H9 (cell line): Measurements from ENCODE around the gene CRIP2. TPM values are rescaled to one million over a fixed set of nuclear protein-coding genes. Genes with fewer than 3 reads are reported as not detected.

Experiments used
- DNase-seq: peaks from one replicate; pipeline ENCODE4 v3.0.0-alpha.2; 2017
- H2AFZ ChIP-seq: one replicate; pipeline ENCODE4 v1.6.1; 2013; ENCODE audit warnings: mild to moderate bottlenecking, low read length, control low read depth, moderate library complexity
- H2AK5ac ChIP-seq: 2 replicates; pipeline ENCODE4 v1.6.1; 2013; ENCODE audit warnings: low read length, control low read depth, mixed read lengths; ENCODE audit not compliant: insufficient read length
- H2BK120ac ChIP-seq: one replicate; pipeline ENCODE4 v1.6.1; 2013; ENCODE audit warnings: low read depth, mild to moderate bottlenecking, low read length, control low read depth, inconsistent platforms; ENCODE audit not compliant: poor library complexity, severe bottlenecking
- H2BK12ac ChIP-seq: 2 replicates; pipeline ENCODE4 v1.6.1; 2013; ENCODE audit warnings: low read length, control low read depth, mixed read lengths, low read depth; ENCODE audit not compliant: insufficient read length
- H2BK15ac ChIP-seq: 2 replicates; pipeline ENCODE4 v1.6.1; 2013; ENCODE audit warnings: low read depth, low read length, control low read depth
- H2BK20ac ChIP-seq: one replicate; pipeline ENCODE4 v1.6.1; 2013; ENCODE audit warnings: low read depth, mild to moderate bottlenecking, low read length, control low read depth, inconsistent platforms; ENCODE audit not compliant: poor library complexity, severe bottlenecking
- H2BK5ac ChIP-seq: 2 replicates; pipeline ENCODE4 v1.6.1; 2013; ENCODE audit warnings: low read length, control low read depth, mixed read lengths; ENCODE audit not compliant: insufficient read length
- H3K14ac ChIP-seq: 2 replicates; pipeline ENCODE4 v1.6.1; 2013; ENCODE audit warnings: low read length, control low read depth; ENCODE audit not compliant: insufficient read depth
- H3K18ac ChIP-seq: 2 replicates; pipeline ENCODE4 v1.6.1; 2013; ENCODE audit warnings: low read depth, mild to moderate bottlenecking, mixed read lengths, low read length, control low read depth; ENCODE audit not compliant: insufficient read length
- H3K23ac ChIP-seq: 2 replicates; pipeline ENCODE4 v1.6.1; 2013; ENCODE audit warnings: low read length, control low read depth, mixed read lengths, low read depth; ENCODE audit not compliant: insufficient read length
- H3K23me2 ChIP-seq: 2 replicates; pipeline ENCODE4 v1.6.1; 2013; ENCODE audit warnings: low read depth, mild to moderate bottlenecking, mixed read lengths, low read length, control low read depth; ENCODE audit not compliant: insufficient read length, poor library complexity, severe bottlenecking
- H3K27ac ChIP-seq: 2 replicates; pipeline ENCODE4 v1.5.1; 2013; ENCODE audit warnings: low read length, control low read depth, mixed read lengths, low read depth; ENCODE audit not compliant: insufficient read length
- H3K27me3 ChIP-seq: 2 replicates; pipeline ENCODE4 v1.6.1; 2013; ENCODE audit warnings: low read length, control low read depth, inconsistent platforms; ENCODE audit not compliant: insufficient read depth
- H3K4ac ChIP-seq: 2 replicates; pipeline ENCODE4 v1.6.1; 2013; ENCODE audit warnings: low read depth, mild to moderate bottlenecking, control low read depth, inconsistent platforms, low read length, moderate library complexity
- H3K4me1 ChIP-seq: 2 replicates; pipeline ENCODE4 v1.6.1; 2013; ENCODE audit warnings: low read length, control low read depth, inconsistent platforms; ENCODE audit not compliant: insufficient read depth
- H3K4me2 ChIP-seq: 2 replicates; pipeline ENCODE4 v1.6.1; 2013; ENCODE audit warnings: low read length, control low read depth, mixed read lengths; ENCODE audit not compliant: insufficient read length, insufficient read depth
- H3K56ac ChIP-seq: 2 replicates; pipeline ENCODE4 v1.6.1; 2013; ENCODE audit warnings: low read depth, mild to moderate bottlenecking, mixed read lengths, low read length, control low read depth; ENCODE audit not compliant: insufficient read length
- H3K79me1 ChIP-seq: 2 replicates; pipeline ENCODE4 v1.6.1; 2013; ENCODE audit warnings: low read depth, mild to moderate bottlenecking, moderate library complexity, low read length, control low read depth, inconsistent platforms; ENCODE audit not compliant: insufficient read depth, poor library complexity, severe bottlenecking
- H3K79me2 ChIP-seq: 2 replicates; pipeline ENCODE4 v1.6.1; 2013; ENCODE audit warnings: low read length, control low read depth, inconsistent platforms; ENCODE audit not compliant: insufficient read depth
- H3K9ac ChIP-seq: 2 replicates; pipeline ENCODE4 v1.6.1; 2013; ENCODE audit warnings: low read length, control low read depth, mixed read lengths; ENCODE audit not compliant: insufficient read length; ENCODE audit errors: extremely low read depth
- H3K9me3 ChIP-seq: one replicate; pipeline ENCODE4 v1.6.1; 2013; ENCODE audit warnings: low read depth, low read length, inconsistent platforms; ENCODE audit not compliant: control insufficient read depth
- H3T11ph ChIP-seq: one replicate; pipeline ENCODE4 v1.6.1; 2013; ENCODE audit warnings: mild to moderate bottlenecking, low read length, control low read depth, inconsistent platforms
- H4K20me1 ChIP-seq: one replicate; pipeline ENCODE4 v1.6.1; 2013; ENCODE audit not compliant: control insufficient read depth, insufficient read length, insufficient read depth
- H4K5ac ChIP-seq: 2 replicates; pipeline ENCODE4 v1.6.1; 2013; ENCODE audit warnings: low read depth, mild to moderate bottlenecking, mixed read lengths, low read length, control low read depth; ENCODE audit not compliant: insufficient read length
- H4K8ac ChIP-seq: replicated peaks from 2 replicates; pipeline ENCODE4 v1.6.1; 2013; ENCODE audit warnings: low read length, control low read depth, mixed read lengths, low read depth; ENCODE audit not compliant: insufficient read length
- H4K91ac ChIP-seq: 2 replicates; pipeline ENCODE4 v1.6.1; 2013; ENCODE audit warnings: low read depth, mild to moderate bottlenecking, moderate library complexity, mixed read lengths, low read length, control low read depth; ENCODE audit not compliant: insufficient read length
- H3K27ac Mint-ChIP-seq, 3 experiments: 2 replicates in 2 of 3; 3 replicates in 1 of 3; pipeline ENCODE4 v1.8.0; 2020 to 2021; ENCODE audit warnings: mixed read lengths in 3 of 3, mild to moderate bottlenecking in 1 of 3, moderate library complexity in 1 of 3
- H3K27me3 Mint-ChIP-seq: 2 replicates; pipeline ENCODE4 v1.8.0; 2021; ENCODE audit warnings: low read depth, mild to moderate bottlenecking, moderate library complexity, mixed read lengths
- H3K36me3 Mint-ChIP-seq, 3 experiments: 2 replicates in 2 of 3; 3 replicates in 1 of 3; pipeline ENCODE4 v1.8.0; 2020 to 2021; ENCODE audit warnings: low read depth in 3 of 3, mixed read lengths in 3 of 3; ENCODE audit not compliant: insufficient read depth in 1 of 3
- H3K4me1 Mint-ChIP-seq, 2 experiments: 2 replicates each; pipeline ENCODE4 v1.8.0; 2020; ENCODE audit warnings: mixed read lengths in 2 of 2
- H3K4me3 Mint-ChIP-seq, 2 experiments: 2 replicates in 1 of 2; 3 replicates in 1 of 2; pipeline ENCODE4 v1.8.0; 2020 to 2021; ENCODE audit warnings: mild to moderate bottlenecking in 2 of 2, mixed read lengths in 2 of 2, moderate library complexity in 1 of 2
- H3K9me3 Mint-ChIP-seq, 2 experiments: 2 replicates in 1 of 2; 3 replicates in 1 of 2; pipeline ENCODE4 v1.8.0; 2020; ENCODE audit warnings: mild to moderate bottlenecking in 2 of 2, mixed read lengths in 2 of 2, moderate library complexity in 1 of 2
- CTCF ChIP-seq: fragments of 200-600 bp; sonication (generic); conservative IDR thresholded peaks from 3 replicates; pipeline ENCODE4 v1.8.0; 2021; ENCODE audit warnings: antibody characterized with exemption, mild to moderate bottlenecking
- WGBS: extraction: QIAGEN DNeasy Blood & Tissue Kit; methylation state at CpG from one replicate; pipeline ENCODE4 v1.1.7; 2013; ENCODE audit warnings: missing lambda C conversion rate, low lambda C conversion rate, mixed read lengths; ENCODE audit not compliant: insufficient read length; ENCODE audit errors: extremely low coverage; 5-methylcytosine and 5-hydroxymethylcytosine counted together
- total RNA-seq: library from RNA; stranded (reverse); gene quantifications from 2 replicates; pipeline ENCODE4 v1.2.1, GENCODE V29; 2021

Gene CRIP2
- total RNA-seq, 1 experiment from 2014 or later = 5.7 TPM

- H3K9ac ChIP-seq = no peak overlapping the region
- no peak overlapping the region for H2BK5ac ChIP-seq
- H3K23me2 ChIP-seq = no peaks in the 10 kb centered on the region
- no peaks in the 10 kb centered on the region for H3K79me1 ChIP-seq
- no peak overlapping the region for H2BK120ac ChIP-seq
- peaks cover 0 to 52% of the 10 kb centered on the region in 2 experiments; a peak in 4 of 5 replicates for H3K9me3 Mint-ChIP-seq
- H4K20me1 ChIP-seq = no peaks in the 10 kb centered on the region
- no peak overlapping the region for H2BK15ac ChIP-seq
- H4K91ac ChIP-seq = no peak overlapping the region
- no peaks in the 10 kb centered on the region for H3K4me1 ChIP-seq
- no peak overlapping the region for H4K5ac ChIP-seq
- H2AK5ac ChIP-seq = no peak overlapping the region
- H3T11ph ChIP-seq = no peak overlapping the region
- H3K18ac ChIP-seq = no peak overlapping the region
- no peak for DNase-seq
- H3K27me3 Mint-ChIP-seq = peaks cover 77% of the 10 kb centered on the region
- H3K23ac ChIP-seq = no peak overlapping the region
- no peak overlapping the region for H3K4me2 ChIP-seq
- H3K56ac ChIP-seq = no peak overlapping the region
- no peak overlapping the region for H3K27ac Mint-ChIP-seq
- no peak overlapping the region for H2BK12ac ChIP-seq
- TF ChIP-seq CTCF = no peak
- no peak overlapping the region for H3K27ac ChIP-seq
- H3K36me3 Mint-ChIP-seq = no peaks in the 10 kb centered on the region
- H4K8ac ChIP-seq = no peak overlapping the region
- no peaks in the 10 kb centered on the region for H3K4me1 Mint-ChIP-seq
- H2AFZ ChIP-seq = no peak overlapping the region
- H3K4ac ChIP-seq = no peak overlapping the region
- H3K14ac ChIP-seq = no peak overlapping the region
- no peak overlapping the region for H2BK20ac ChIP-seq
- H3K79me2 ChIP-seq = no peaks in the 10 kb centered on the region
- H3K4me3 Mint-ChIP-seq = no peak overlapping the region
- H3K27me3 ChIP-seq = no peaks in the 10 kb centered on the region
- no peaks in the 10 kb centered on the region for H3K9me3 ChIP-seq
- no CpG with 5 or more reads among the region's 5 CpGs for WGBS
These were observed 42.5 kb downstream of the CRIP2 start for GRCh38 chr14:105517096-105517495.
